HG03064 (cell line): ENCODE data around the gene DHRS3.

ENCODE experiments used
- ATAC-seq: cut with Tn5 transposase; IDR thresholded peaks from one replicate; pipeline ENCODE4 v1.9.1; 2021; ENCODE audit warnings: low read depth; ENCODE audit not compliant: unreplicated experiment

The DHRS3 gene

DNA sequence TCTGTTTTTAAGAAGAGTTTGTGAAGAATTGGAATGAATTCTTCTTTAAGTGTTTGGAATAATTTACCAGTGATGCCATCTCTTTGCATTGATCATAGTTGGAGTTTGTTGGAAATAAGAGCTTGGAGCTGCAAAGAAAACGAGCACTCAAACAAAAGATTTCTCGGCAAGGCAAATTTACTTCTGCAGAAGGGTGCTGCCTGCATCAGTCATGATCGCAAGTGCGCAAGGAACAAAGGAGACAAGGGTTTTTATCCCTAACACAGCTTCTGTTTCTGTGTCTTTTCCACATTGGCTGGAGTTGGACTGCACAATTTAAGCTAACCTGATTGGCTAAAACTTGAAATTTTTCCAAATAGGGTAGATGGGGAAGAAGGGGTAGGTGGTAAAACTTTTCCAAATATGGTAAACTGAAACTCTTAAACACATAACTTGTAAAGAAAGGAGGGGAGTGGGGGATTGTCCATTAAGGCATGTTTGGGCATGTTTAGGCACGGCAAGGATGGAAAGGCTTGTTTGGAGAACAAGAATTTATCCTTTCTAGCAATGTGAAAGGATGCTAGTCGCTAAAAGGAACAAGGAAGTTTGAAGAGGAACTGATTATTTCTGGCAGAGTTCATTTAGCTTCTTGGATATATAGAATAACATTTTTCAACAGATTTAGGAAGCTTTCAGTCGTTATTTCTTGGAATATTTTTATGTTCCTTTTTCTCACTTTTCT, 22.4 kb upstream of the DHRS3 start:
- ATAC-seq, result no peak

DNA sequence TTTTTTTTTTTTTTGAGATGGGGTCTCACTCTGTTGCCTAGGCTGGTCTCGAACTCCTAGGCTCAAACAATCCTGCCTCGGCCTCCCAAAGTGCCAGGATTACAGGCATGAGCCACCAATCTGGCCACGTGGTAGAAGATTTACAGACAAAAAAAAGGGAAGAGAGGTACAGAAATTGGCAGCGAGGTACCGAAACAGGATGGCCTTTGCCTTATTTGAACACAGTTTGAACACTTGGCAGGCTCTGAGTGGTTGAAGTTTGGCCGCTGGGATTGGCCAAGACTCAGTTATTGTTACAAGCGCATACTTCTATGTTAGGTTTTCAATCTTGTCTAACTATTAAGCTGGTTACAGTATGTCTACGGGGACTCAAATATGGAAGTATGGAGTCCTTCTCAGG, 19.7 kb upstream of the DHRS3 start:
- no peak for ATAC-seq

DNA sequence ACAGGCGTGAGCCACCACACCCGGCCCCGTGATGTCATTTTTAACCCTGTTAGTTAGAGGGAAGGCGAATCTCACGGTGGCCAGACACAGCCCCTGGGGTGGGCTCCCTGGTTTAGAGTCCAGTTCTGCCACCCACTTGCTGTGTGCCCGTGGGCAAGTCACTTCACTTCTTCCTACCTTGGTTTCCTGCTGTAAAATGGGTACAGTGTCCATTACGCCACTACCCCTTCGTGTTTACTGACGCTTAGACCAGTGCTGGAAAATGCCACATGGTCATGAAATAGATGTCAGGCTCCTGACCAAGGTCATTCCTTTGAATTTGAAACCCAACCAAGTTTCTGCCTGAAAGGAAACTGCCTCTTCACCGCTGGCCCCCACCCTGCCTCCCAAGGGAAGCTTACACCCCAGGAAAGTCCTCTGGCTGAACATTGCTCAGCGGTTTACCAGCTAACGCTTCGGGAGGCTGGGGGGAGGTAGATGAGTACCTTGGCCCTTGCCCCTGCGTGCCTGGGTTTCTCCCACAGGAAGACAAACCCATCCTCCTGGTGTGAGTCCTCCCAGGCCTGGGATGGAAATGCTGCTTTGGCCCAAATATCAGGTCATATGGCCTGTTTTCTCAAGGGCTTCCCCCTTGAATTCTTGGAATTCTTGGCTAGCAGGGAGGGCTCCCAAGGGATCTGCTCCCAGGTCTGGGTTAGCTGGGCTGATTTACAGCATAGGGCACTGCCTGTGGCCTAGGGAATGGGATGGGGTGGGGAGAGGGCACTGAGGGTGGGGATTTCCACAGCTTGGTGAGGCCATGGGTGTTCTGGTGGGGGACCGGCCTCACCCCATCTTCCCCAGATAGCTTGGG, 18.3 kb upstream of the DHRS3 start:
- no peak for ATAC-seq

DNA sequence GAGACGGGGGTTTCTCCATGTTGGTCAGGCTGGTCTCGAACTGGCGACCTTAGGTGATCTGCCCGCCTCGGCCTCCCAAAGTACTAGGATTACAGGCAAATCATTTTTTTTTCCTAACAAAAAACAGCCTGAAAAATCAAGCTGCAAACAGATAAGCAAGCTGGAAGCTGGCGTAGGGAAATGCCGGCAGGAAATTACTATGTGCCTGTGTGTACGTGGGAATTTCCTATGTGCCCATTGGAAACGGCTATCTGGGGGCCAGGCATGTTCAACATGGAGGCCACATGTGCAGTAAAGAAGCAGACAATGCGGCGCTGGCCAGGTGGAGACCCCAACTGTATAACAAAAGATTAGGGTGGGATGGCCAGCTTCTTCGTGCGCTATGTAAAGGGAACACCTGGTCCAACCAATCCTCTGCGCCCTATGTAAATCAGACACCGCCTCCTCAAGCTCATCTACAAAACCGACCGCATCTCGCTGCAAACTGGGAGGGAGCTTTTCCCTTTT, 16.7 kb upstream of the DHRS3 start:
- no peak for ATAC-seq

DNA sequence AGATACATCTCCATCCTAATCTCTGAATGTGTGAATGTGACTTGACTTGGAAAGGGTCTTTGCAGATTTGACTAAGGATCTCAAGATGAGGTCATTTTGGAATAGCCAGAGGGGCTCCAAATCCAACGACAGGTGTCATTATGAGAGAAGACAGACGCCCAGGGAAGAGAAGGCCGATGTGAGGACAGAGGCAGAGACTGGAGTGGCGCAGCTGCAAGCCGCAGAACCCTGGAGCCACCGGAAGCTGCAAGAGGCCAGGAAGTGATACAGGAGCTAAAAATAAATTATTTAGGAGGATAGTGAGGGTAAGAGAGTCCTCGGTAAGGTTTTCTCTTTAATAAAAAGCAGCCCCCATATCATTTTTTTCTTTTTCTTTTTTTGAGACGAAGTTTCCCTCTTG, 16.1 kb upstream of the DHRS3 start:
- no peak for ATAC-seq

GRCh38 chr1:12631571-12631970, 13.6 kb upstream of the DHRS3 start:
- ATAC-seq, result no peak

GRCh38 chr1:12630946-12631530, 13.0 kb upstream of the DHRS3 start:
- no peak for ATAC-seq

GRCh38 chr1:12629985-12630760, 12.2 kb upstream of the DHRS3 start:
- no peak for ATAC-seq

- ATAC-seq, result no peak
These were observed 11.5 kb upstream of the DHRS3 start for GRCh38 chr1:12629511-12629956.

DNA sequence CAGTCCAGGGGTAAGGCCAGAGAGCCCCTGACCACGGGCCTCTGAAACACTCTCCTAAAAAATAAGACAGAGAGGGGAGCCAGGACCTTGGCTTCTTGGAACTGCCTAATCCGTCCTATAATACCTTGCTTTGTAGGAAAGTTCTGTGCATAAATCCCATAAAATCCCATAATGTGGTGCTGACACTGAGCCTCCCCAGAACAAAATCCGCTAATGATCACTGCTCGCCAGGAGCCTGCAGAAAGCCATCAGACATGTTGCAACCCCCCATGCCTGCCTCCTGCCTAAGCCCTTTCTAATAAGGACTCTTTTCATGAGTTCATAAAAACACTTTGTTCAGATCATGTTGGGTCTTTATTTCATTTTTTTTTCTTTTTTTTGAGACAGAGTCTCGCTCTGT, 9.3 kb upstream of the DHRS3 start:
- no peak for ATAC-seq

DNA sequence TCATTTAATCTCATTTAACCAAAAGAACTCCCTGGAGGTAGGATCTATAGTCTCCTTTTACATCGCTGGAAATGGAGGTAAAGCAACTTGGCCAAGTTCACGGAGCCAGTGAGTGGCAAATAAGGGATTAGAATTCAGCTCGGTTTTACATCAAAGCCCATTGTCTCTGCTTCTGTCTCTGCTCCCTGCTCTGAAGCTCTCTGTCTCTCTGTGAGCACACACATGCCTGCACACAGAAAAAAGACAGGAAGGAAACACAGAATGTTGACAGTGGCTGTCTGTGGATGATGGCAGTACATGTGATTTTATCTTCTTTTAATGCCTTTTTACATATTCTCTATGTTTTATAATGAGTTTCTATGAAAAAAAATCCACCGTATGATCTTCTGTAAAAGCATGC, 8.9 kb upstream of the DHRS3 start:
- no peak for ATAC-seq

GRCh38 chr1:12625276-12625675, 7.3 kb upstream of the DHRS3 start:
- ATAC-seq, result no peak

DNA sequence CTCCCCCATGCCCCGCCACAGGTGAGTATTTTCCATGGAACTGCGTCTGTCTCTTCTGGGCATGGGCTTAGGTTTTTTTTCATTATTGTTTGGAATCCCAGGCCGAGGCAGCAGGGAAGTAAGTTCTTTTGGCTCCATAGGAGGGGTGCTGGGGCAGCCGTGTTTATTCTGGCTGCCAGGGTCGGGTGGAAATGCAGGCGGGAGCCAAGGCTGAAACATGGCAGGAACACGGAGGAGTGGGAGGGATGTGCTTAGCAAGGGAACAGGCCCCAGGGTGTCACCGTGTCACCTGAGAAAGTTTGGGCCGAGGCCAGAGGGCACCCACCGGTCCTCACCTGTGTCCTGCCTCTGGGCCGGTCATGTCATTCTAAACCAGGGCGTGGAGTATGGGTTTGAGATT, 4.5 kb upstream of the DHRS3 start:
- no peak for ATAC-seq

DNA sequence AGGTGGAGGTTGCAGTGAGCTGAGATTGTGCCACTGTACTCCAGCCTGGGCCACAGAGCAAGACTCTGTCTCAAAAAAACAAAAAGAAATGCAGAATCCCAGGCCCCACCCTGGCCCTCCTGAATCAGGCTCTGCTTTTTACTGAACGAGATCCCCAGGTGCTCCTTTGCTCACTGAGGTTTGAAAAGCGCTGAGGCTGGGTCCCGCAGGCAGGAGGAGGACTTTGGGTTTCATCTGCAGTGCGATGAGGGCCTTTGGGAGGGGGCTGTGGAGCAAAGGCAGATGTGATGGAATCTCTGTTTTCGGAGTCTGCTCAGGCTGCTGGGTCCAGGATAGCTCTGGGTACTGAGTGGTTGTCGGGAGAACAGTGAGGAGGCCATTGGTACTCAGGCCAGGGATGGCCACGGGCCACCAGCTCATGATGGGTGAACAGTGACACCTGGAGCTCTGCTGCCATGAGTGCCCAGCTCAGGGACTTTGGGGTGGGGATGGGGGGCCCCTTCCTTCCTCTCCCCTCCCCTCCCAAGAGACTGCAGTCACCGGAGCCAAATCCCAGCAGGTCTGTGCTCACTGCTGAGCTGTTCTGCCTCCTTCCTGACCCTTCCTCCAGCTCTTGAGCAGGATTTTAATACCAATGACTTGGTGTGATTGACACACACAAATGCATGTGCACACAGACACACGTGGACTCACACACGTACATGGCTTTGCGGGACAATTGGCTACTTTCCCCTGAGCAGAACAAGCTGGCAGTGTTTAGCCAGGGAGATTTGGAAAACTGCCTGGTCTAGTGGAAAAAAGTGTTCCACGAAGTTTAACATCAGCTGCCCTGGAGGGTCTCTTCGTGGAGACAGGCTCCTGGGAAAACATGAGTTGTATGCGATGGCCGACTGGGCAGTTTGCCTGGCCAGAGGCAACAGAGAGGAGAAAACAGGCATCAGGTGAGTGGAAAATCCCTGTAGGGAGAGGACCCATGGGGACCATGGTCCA, 3.6 kb upstream of the DHRS3 start:
- no peak for ATAC-seq

DNA sequence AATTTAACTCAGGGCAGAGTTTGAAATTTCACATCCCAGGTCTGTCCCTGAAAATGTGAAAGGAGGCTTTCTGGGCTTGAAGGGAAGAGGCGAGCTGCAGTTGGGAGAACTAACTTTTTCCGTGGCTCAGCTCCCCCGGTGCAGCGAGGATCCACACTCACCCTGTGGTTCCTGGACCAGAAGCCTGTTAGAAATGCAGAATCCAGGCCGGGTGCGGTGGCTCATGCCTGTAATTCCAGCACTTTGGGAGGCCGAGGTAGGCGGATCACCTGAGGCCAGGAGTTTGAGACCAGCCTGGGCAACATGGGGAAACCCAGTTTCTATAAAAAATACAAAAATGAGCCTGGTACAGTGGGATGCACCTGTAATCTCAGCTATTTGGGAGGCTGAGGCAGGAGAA, 2.9 kb upstream of the DHRS3 start:
- no peak for ATAC-seq

- no peak for ATAC-seq
These were observed 2.5 kb upstream of the DHRS3 start for GRCh38 chr1:12620488-12620865.

GRCh38 chr1:12619792-12620487, 1.9 kb upstream of the DHRS3 start:
- no peak for ATAC-seq

GRCh38 chr1:12618965-12619791, 1.2 kb upstream of the DHRS3 start:
- no peak for ATAC-seq
